ENCODE data around the gene KRT23. TPM values are rescaled to one million over a fixed set of nuclear protein-coding genes. Genes with fewer than 3 reads are reported as not detected.

The KRT23 gene
- total and polyA plus RNA-seq, 2 experiments from 2014 or later, result not detected

- Histone ChIP-seq H3K4me3 (no peak overlapping the region), H3K79me2 (replicated peaks; ENCODE audit: insufficient read depth) (no peaks in the 10 kb centered on the region), H3K4me2 (no peak overlapping the region), H2AFZ (peak overlapping the region; percentile 84), H3K27ac (ENCODE audit: low read depth) (no peak overlapping the region), H3K9me2 (ENCODE audit: insufficient read depth) (0 out of 2 replicates have a peak, but pooled peaks cover 3% of the 10 kb centered on the region), H3F3A (replicated peaks; ENCODE audit: low read depth) (no peaks in the 10 kb centered on the region), H4K20me1 (replicated peaks; ENCODE audit: insufficient read depth) (no peaks in the 10 kb centered on the region), H3K27me3 (ENCODE audit: insufficient read depth) (no peaks in the 10 kb centered on the region), H3K36me3 (ENCODE audit: insufficient read depth) (no peaks in the 10 kb centered on the region), H3K4me1 (ENCODE audit: insufficient read depth) (0 out of 2 replicates have a peak, but pooled peaks cover 3% of the 10 kb centered on the region)
- Mint-ChIP-seq H3K36me3 (ENCODE audit: low read depth) (no peaks in the 10 kb centered on the region), H3K27me3 (ENCODE audit: insufficient read depth, low read depth, poor library complexity) (peaks cover 6% of the 10 kb centered on the region), H3K4me3 (no peak overlapping the region), H3K27ac (no peak overlapping the region), H3K4me1 (peaks cover 11% of the 10 kb centered on the region; the same call in 2 of the 3 replicates), H3K9me3 (no peaks in the 10 kb centered on the region)
- DNase-seq (ENCODE audit: low spot score) (no peak), ATAC-seq (no peak)
- TF ChIP-seq JUNB (IDR thresholded peaks at IDR 0.05; ENCODE audit: unreplicated experiment) (no peak), EZH2 (IDR thresholded peaks at IDR 0.05; ENCODE audit: low read depth, unreplicated experiment) (no peak), ZNF114 (CRISPR knock-in tag; IDR thresholded peaks at IDR 0.05) (no peak), CTCF (conservative IDR thresholded peaks at IDR 0.05; ENCODE audit: low read depth in 2 of 2) (no peak), STAT1 (IDR thresholded peaks at IDR 0.05; ENCODE audit: unreplicated experiment) (no peak), POLR2AphosphoS5 (IDR thresholded peaks at IDR 0.05; ENCODE audit: low read depth) (no peak), ZNF462 (CRISPR knock-in tag; IDR thresholded peaks at IDR 0.05) (no peak)
Observed at GRCh38 chr17:40980596-40980995, 43.1 kb upstream of the KRT23 start.

Measured in GM23338 (cell line).